ENCODE data around the gene C11orf86. TPM values are rescaled to one million over a fixed set of nuclear protein-coding genes. Genes with fewer than 3 reads are reported as not detected.

The C11orf86 gene
- total RNA-seq (not detected), polyA plus RNA-seq (ENCODE audit: insufficient read depth in 1 of 8, insufficient read length in 8 of 8, low replicate concordance in 1 of 8) (1 to 10 TPM in 1 of 8 donors, not detected in 7; 1.0 TPM)
- long read RNA-seq, donor 1, result 0 reads
- long read RNA-seq, donor 2, result 0 reads
- long read RNA-seq, donor 3, result 0 reads
- long read RNA-seq, donor 4, result 0 reads
- long read RNA-seq, donor 5, result 0 reads
- long read RNA-seq, donor 6, result 0 reads
- long read RNA-seq, donor 7, result 0 reads
- long read RNA-seq, donor 8, result 0 reads
- long read RNA-seq, donor 9, result 0 reads
- long read RNA-seq, donor 10, result 0 reads
- long read RNA-seq, donor 11, result 0 reads

- Histone ChIP-seq H3K36me3 (ENCODE audit: control insufficient read depth, insufficient read depth, low read length) (no peaks in the 10 kb centered on the region), H3K4me1 (ENCODE audit: control insufficient read depth, insufficient read depth, low read length) (no peaks in the 10 kb centered on the region), H3K9me3 (replicated peaks; ENCODE audit: control insufficient read depth, low read depth, low read length) (peaks cover 5% of the 10 kb centered on the region), H3K27ac (ENCODE audit: low read length) (no peak within 1 kb of the TSS), H3K27me3 (ENCODE audit: control insufficient read depth, insufficient read depth, low read length) (peaks cover 2% of the 10 kb centered on the region), H3K4me3 (ENCODE audit: low read length) (no peak within 1 kb of the TSS)
- DNase-seq, result no peak
- WGBS (ENCODE audit: insufficient coverage), result 58% methylated on average over 9 of the region's 10 CpGs
These were observed at the start of gene C11orf86 for GRCh38 chr11:66974724-66975404. TSS of gene C11orf86 (plus strand) at chr11:66975304. CDS start at chr11:66975363, 59 bp downstream.

GRCh38 chr11:66929753-66930152, 45.4 kb upstream of the C11orf86 start:
- Histone ChIP-seq H3K9me3 (replicated peaks; ENCODE audit: control insufficient read depth, low read depth, low read length) (no peaks in the 10 kb centered on the region), H3K36me3 (ENCODE audit: control insufficient read depth, insufficient read depth, low read length) (no peaks in the 10 kb centered on the region), H3K27ac (ENCODE audit: low read length) (no peak overlapping the region), H3K4me3 (ENCODE audit: low read length) (no peak overlapping the region), H3K27me3 (ENCODE audit: control insufficient read depth, insufficient read depth, low read length) (no peaks in the 10 kb centered on the region), H3K4me1 (ENCODE audit: control insufficient read depth, insufficient read depth, low read length) (peaks cover 3% of the 10 kb centered on the region)
- no peak for DNase-seq
- 73% methylated on average over 3 of the region's 4 CpGs for WGBS (ENCODE audit: insufficient coverage)

- Histone ChIP-seq H3K9me3 (replicated peaks; ENCODE audit: control insufficient read depth, low read depth, low read length) (no peaks in the 10 kb centered on the region), H3K27me3 (ENCODE audit: control insufficient read depth, insufficient read depth, low read length) (no peaks in the 10 kb centered on the region), H3K27ac (ENCODE audit: low read length) (no peak overlapping the region), H3K36me3 (ENCODE audit: control insufficient read depth, insufficient read depth, low read length) (no peaks in the 10 kb centered on the region), H3K4me3 (ENCODE audit: low read length) (no peak overlapping the region), H3K4me1 (ENCODE audit: control insufficient read depth, insufficient read depth, low read length) (peaks cover 3% of the 10 kb centered on the region)
- DNase-seq, result no peak
- WGBS (ENCODE audit: insufficient coverage), result 56% methylated on average over 3 of the region's 3 CpGs
These were observed 42.6 kb upstream of the C11orf86 start for GRCh38 chr11:66932543-66932942.

GRCh38 chr11:66933531-66933930, 41.6 kb upstream of the C11orf86 start:
- 69% methylated on average over 3 of the region's 3 CpGs for WGBS (ENCODE audit: insufficient coverage)
- H3K27ac ChIP-seq (ENCODE audit: low read length), result no peak overlapping the region
- no peaks in the 10 kb centered on the region for H3K27me3 ChIP-seq (ENCODE audit: control insufficient read depth, insufficient read depth, low read length)
- H3K36me3 ChIP-seq (ENCODE audit: control insufficient read depth, insufficient read depth, low read length), result no peaks in the 10 kb centered on the region
- peaks cover 3% of the 10 kb centered on the region for H3K4me1 ChIP-seq (ENCODE audit: control insufficient read depth, insufficient read depth, low read length)
- no peak overlapping the region for H3K4me3 ChIP-seq (ENCODE audit: low read length)
- DNase-seq, result no peak
- no peaks in the 10 kb centered on the region for H3K9me3 ChIP-seq (replicated peaks; ENCODE audit: control insufficient read depth, low read depth, low read length)

- DNase-seq, result no peak
- Histone ChIP-seq H3K36me3 (ENCODE audit: control insufficient read depth, insufficient read depth, low read length) (no peaks in the 10 kb centered on the region), H3K27ac (ENCODE audit: low read length) (no peak overlapping the region), H3K4me3 (ENCODE audit: low read length) (no peak overlapping the region), H3K27me3 (ENCODE audit: control insufficient read depth, insufficient read depth, low read length) (no peaks in the 10 kb centered on the region), H3K9me3 (replicated peaks; ENCODE audit: control insufficient read depth, low read depth, low read length) (no peaks in the 10 kb centered on the region), H3K4me1 (ENCODE audit: control insufficient read depth, insufficient read depth, low read length) (peaks cover 3% of the 10 kb centered on the region)
- 60% methylated on average over 4 of the region's 9 CpGs for WGBS (ENCODE audit: insufficient coverage)
These were observed 39.9 kb upstream of the C11orf86 start for GRCh38 chr11:66934950-66935779.

GRCh38 chr11:66936311-66936711, 38.8 kb upstream of the C11orf86 start:
- WGBS (ENCODE audit: insufficient coverage), result no CpG with 5 or more reads among the region's 2 CpGs
- H3K36me3 ChIP-seq (ENCODE audit: control insufficient read depth, insufficient read depth, low read length), result no peaks in the 10 kb centered on the region
- no peaks in the 10 kb centered on the region for H3K9me3 ChIP-seq (replicated peaks; ENCODE audit: control insufficient read depth, low read depth, low read length)
- peaks cover 3% of the 10 kb centered on the region for H3K4me1 ChIP-seq (ENCODE audit: control insufficient read depth, insufficient read depth, low read length)
- H3K4me3 ChIP-seq (ENCODE audit: low read length), result no peak overlapping the region
- no peak for DNase-seq
- no peak overlapping the region for H3K27ac ChIP-seq (ENCODE audit: low read length)
- H3K27me3 ChIP-seq (ENCODE audit: control insufficient read depth, insufficient read depth, low read length), result no peaks in the 10 kb centered on the region

GRCh38 chr11:66937193-66937733, 37.8 kb upstream of the C11orf86 start:
- no peak for DNase-seq
- Histone ChIP-seq H3K27ac (ENCODE audit: low read length) (no peak overlapping the region), H3K4me3 (ENCODE audit: low read length) (no peak overlapping the region), H3K4me1 (ENCODE audit: control insufficient read depth, insufficient read depth, low read length) (peaks cover 2% of the 10 kb centered on the region), H3K27me3 (ENCODE audit: control insufficient read depth, insufficient read depth, low read length) (no peaks in the 10 kb centered on the region), H3K36me3 (ENCODE audit: control insufficient read depth, insufficient read depth, low read length) (no peaks in the 10 kb centered on the region), H3K9me3 (replicated peaks; ENCODE audit: control insufficient read depth, low read depth, low read length) (no peaks in the 10 kb centered on the region)
- no CpG with 5 or more reads among the region's 1 CpG for WGBS (ENCODE audit: insufficient coverage)

GRCh38 chr11:66938582-66939135, 36.4 kb upstream of the C11orf86 start:
- no CpG with 5 or more reads among the region's 5 CpGs for WGBS (ENCODE audit: insufficient coverage)
- Histone ChIP-seq H3K27ac (ENCODE audit: low read length) (no peak overlapping the region), H3K4me1 (ENCODE audit: control insufficient read depth, insufficient read depth, low read length) (no peaks in the 10 kb centered on the region), H3K4me3 (ENCODE audit: low read length) (no peak overlapping the region), H3K36me3 (ENCODE audit: control insufficient read depth, insufficient read depth, low read length) (no peaks in the 10 kb centered on the region), H3K27me3 (ENCODE audit: control insufficient read depth, insufficient read depth, low read length) (no peaks in the 10 kb centered on the region), H3K9me3 (replicated peaks; ENCODE audit: control insufficient read depth, low read depth, low read length) (no peaks in the 10 kb centered on the region)
- DNase-seq, result no peak

GRCh38 chr11:66950112-66950535, 25.0 kb upstream of the C11orf86 start:
- Histone ChIP-seq H3K27ac (ENCODE audit: low read length) (no peak overlapping the region), H3K27me3 (ENCODE audit: control insufficient read depth, insufficient read depth, low read length) (no peaks in the 10 kb centered on the region), H3K4me1 (ENCODE audit: control insufficient read depth, insufficient read depth, low read length) (peaks cover 18% of the 10 kb centered on the region), H3K4me3 (ENCODE audit: low read length) (no peak overlapping the region), H3K36me3 (ENCODE audit: control insufficient read depth, insufficient read depth, low read length) (peaks cover 4% of the 10 kb centered on the region), H3K9me3 (replicated peaks; ENCODE audit: control insufficient read depth, low read depth, low read length) (no peaks in the 10 kb centered on the region)
- 57% methylated on average over 1 of the region's 8 CpGs for whole genome bisulfite sequencing (ENCODE audit: insufficient coverage)
- DNase-seq, result no peak
